Endothelial cell of umbilical vein (primary cell): ENCODE data around the gene BIK. TPM values are rescaled to one million over a fixed set of nuclear protein-coding genes. Genes with fewer than 3 reads are reported as not detected.

Experiments
- BruUV-seq: library from RNA; stranded (reverse); fragments of 400-500 nt; replicated peaks from 2 replicates; lab custom pipeline; 2021; lab: Mats Ljungman, UMichigan
- CTCF ChIA-PET: fragments of 300-600, 350-600 bp; sonication (Branson Sonifier 250); formaldehyde crosslinking; loops from one replicate; lab custom pipeline; 2021; ENCODE audit warnings: antibody characterized with exemption, inconsistent platforms; lab: Charles Lee
- POLR2A ChIA-PET: fragments of 300-600, 350-600 bp; sonication (Branson Sonifier 250); formaldehyde crosslinking; loops from one replicate; lab custom pipeline; 2021; ENCODE audit warnings: antibody characterized with exemption, inconsistent platforms; lab: Charles Lee
- DNase-seq: peaks from one replicate; pipeline ENCODE4 v3.0.0-alpha.2; 2011; ENCODE audit warnings: low read depth, low spot score
- FAIRE-seq: peaks from 2 replicates; lab custom pipeline; 2011; peaks lifted over from hg19 to GRCh38; lab: Jason Lieb, UNC
- H2AFZ ChIP-seq: 2 replicates; pipeline ENCODE4 v1.6.0; 2012; ENCODE audit warnings: low read depth, low read length, control low read depth, inconsistent platforms
- H3K27ac ChIP-seq: 2 replicates; pipeline ENCODE4 v1.5.1; 2011; ENCODE audit warnings: low read depth, mild to moderate bottlenecking, control low read depth, low read length, moderate library complexity; ENCODE audit not compliant: insufficient read depth
- H3K27me3 ChIP-seq, 2 experiments: 2 replicates each; pipeline versions ENCODE4 v1.6.0 to v1.6.1; 2011; ENCODE audit warnings: low read length in 2 of 2, mixed read lengths in 1 of 2; ENCODE audit not compliant: control insufficient read depth in 2 of 2, insufficient read depth in 2 of 2
- H3K36me3 ChIP-seq, 2 experiments: 2 replicates in 1 of 2; 3 replicates in 1 of 2; pipeline ENCODE4 v1.5.1; 2011; ENCODE audit warnings: low read length in 2 of 2, mild to moderate bottlenecking in 1 of 2, moderate library complexity in 1 of 2; ENCODE audit not compliant: control insufficient read depth in 2 of 2, insufficient read depth in 2 of 2; ENCODE audit errors: extremely low read depth in 1 of 2
- H3K4me1 ChIP-seq: 3 replicates; pipeline ENCODE4 v1.5.1; 2011; ENCODE audit warnings: mild to moderate bottlenecking, low read length; ENCODE audit not compliant: control insufficient read depth, insufficient read depth; ENCODE audit errors: extremely low read depth
- H3K4me2 ChIP-seq: 2 replicates; pipeline ENCODE4 v1.6.1; 2011; ENCODE audit warnings: low read length, control low read depth, mixed read lengths; ENCODE audit not compliant: insufficient read depth
- H3K4me3 ChIP-seq, 3 experiments: fragments of 200-600 bp in 1 of 3; sonication (generic), shearing (Covaris generic) in 1 of 3; replicated peaks in 1 of 3; 2 replicates each; pipeline ENCODE4 v1.5.1; 2011 to 2016; ENCODE audit warnings: control low read depth in 3 of 3, low read length in 3 of 3, mild to moderate bottlenecking in 2 of 3, inconsistent platforms in 1 of 3, low read depth in 1 of 3, moderate library complexity in 1 of 3; ENCODE audit not compliant: insufficient read depth in 1 of 3
- H3K79me2 ChIP-seq: 2 replicates; pipeline ENCODE4 v1.6.0; 2012; ENCODE audit warnings: low read length, inconsistent platforms; ENCODE audit not compliant: control insufficient read depth, insufficient read depth
- H3K9ac ChIP-seq: replicated peaks from 2 replicates; pipeline ENCODE3; 2011; ENCODE audit warnings: low read length, control low read depth; ENCODE audit not compliant: insufficient read depth; ENCODE audit errors: extremely low read depth
- H3K9me1 ChIP-seq: replicated peaks from 3 replicates; pipeline ENCODE4 v1.6.0; 2011; ENCODE audit warnings: mild to moderate bottlenecking, low read length; ENCODE audit not compliant: control insufficient read depth, insufficient read depth; ENCODE audit errors: extremely low read depth
- H3K9me3 ChIP-seq: replicated peaks from 2 replicates; pipeline ENCODE4 v1.5.1; 2012; ENCODE audit warnings: low read length, inconsistent platforms; ENCODE audit not compliant: control insufficient read depth, insufficient read depth
- H4K20me1 ChIP-seq: replicated peaks from 2 replicates; pipeline ENCODE3; 2011; ENCODE audit warnings: mild to moderate bottlenecking, low read length; ENCODE audit not compliant: control insufficient read depth, insufficient read depth; ENCODE audit errors: extremely low read depth
- EZH2 ChIP-seq: IDR thresholded peaks from 2 replicates; pipeline ENCODE4 v1.6.1; 2012; ENCODE audit warnings: borderline replicate concordance, low read depth, mild to moderate bottlenecking, moderate library complexity, low read length, inconsistent platforms; ENCODE audit not compliant: severe bottlenecking
- FOS ChIP-seq: IDR thresholded peaks from 2 replicates; pipeline ENCODE4 v1.6.1; 2011; ENCODE audit warnings: mild to moderate bottlenecking, low read length, moderate library complexity, borderline replicate concordance; ENCODE audit not compliant: insufficient read depth
- GATA2 ChIP-seq: IDR thresholded peaks from 2 replicates; pipeline ENCODE4 v1.7.0; 2011; ENCODE audit warnings: low read depth, mild to moderate bottlenecking, moderate library complexity, mixed read lengths, low read length; ENCODE audit not compliant: insufficient read length, insufficient read depth
- JUN ChIP-seq: IDR thresholded peaks from 2 replicates; pipeline ENCODE4 v1.6.1; 2011; ENCODE audit warnings: borderline replicate concordance, low read depth; ENCODE audit not compliant: insufficient read length, insufficient read depth
- MYC ChIP-seq: IDR thresholded peaks from one replicate; pipeline ENCODE4 v1.6.1; 2011; ENCODE audit warnings: mild to moderate bottlenecking, low read depth, low read length
- POLR2A ChIP-seq: IDR thresholded peaks from 2 replicates; pipeline ENCODE4 v1.6.1; 2012; ENCODE audit warnings: low read depth, mild to moderate bottlenecking, control low read depth, low read length
- POLR2AphosphoS5 ChIP-seq: IDR thresholded peaks from 2 replicates; pipeline ENCODE4 v1.6.1; 2012; ENCODE audit warnings: low read depth, mild to moderate bottlenecking, control low read depth, low read length, moderate library complexity; ENCODE audit not compliant: insufficient read depth
- dilution Hi-C: fragments of 300-500 bp; cut with MboI; formaldehyde crosslinking; loops from one replicate; pipeline ENCODE4 v1.15.0; 2019; ENCODE audit warnings: low sequenced_read_pairs; ENCODE audit not compliant: extremely low pct_ligation_motif_present
- intact Hi-C: fragments of 100-400 bp; cut with micrococcal nuclease; formaldehyde crosslinking; loops from one replicate; pipeline ENCODE4 v1.10.0; 2022
- polyA plus RNA-seq, 4 experiments: library from polyadenylated mRNA; depleted of rRNA in 3 of 4; stranded (reverse) in 3 of 4; unstranded in 1 of 4; fragments of >200 nt; gene quantifications; 2 replicates each; pipeline versions ENCODE4 v1.2.1 to v1.2.3, GENCODE V29; 2011 to 2012; ENCODE audit warnings: missing spikeins in 1 of 4
- total RNA-seq: library from RNA; stranded (reverse); gene quantifications from 2 replicates; pipeline ENCODE4 v1.2.3, GENCODE V29; 2021
- TF ChIP-seq, protein P1 (sequence below): IDR thresholded peaks from 2 replicates; pipeline ENCODE4 v1.6.1; 2011; ENCODE audit not compliant: insufficient read depth, insufficient read length
- TF ChIP-seq, protein P2 (sequence below), 2 donors: IDR thresholded peaks; 1 replicate in 1 of 2; 2 replicates in 1 of 2; pipeline ENCODE4 v1.5.1; 2011; ENCODE audit warnings: low read length in 2 of 2, mild to moderate bottlenecking in 2 of 2, moderate library complexity in 2 of 2, control low read depth in 1 of 2, inconsistent platforms in 1 of 2, low read depth in 1 of 2; ENCODE audit not compliant: insufficient read depth in 1 of 2; ENCODE audit errors: extremely low read depth in 1 of 2

BIK gene
- total and polyA plus RNA-seq, 2 donors (not counting 3 experiments of a cell fraction or from before 2014, with no cell fraction given), result 0.49 to 0.95 TPM

DNA sequence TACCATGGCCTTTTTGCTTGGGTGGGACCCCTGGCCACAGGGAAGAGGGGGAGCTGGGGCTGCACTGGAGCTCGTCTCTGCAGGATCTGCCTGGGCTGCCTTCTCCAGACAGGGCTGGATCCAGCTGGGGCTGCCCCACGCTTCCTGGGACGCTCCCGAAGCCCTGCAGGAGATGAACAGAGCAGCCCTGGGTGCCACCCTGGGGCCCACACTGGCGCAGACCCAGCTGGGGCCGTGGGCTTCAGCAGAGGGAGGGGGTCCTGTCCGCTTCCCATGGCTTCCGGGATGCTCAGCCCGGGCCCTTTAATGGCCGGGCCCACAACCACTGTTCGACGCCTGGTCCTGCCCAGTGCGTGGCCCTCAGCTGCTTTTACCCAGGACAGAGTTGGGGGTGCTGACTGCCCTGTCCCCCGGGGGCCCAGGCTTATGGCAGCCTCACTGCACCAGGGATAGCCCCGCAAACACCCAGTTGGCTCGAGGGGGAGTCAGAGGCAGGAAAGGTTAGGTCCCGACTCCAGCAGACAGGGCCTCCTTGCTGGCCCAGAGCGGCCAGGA lies 52.8 kb downstream of the BIK start:
- intact Hi-C loops, result no loop called here

More for the DNA sequence above, 52.8 kb downstream of the BIK start:
- peaks cover 1% of the 10 kb centered on the region for H3K79me2 ChIP-seq
- ChIA-PET POLR2A (no interaction called here), CTCF (interaction anchor here (0.9 kb wide), 1 partner anchor 65 kb away, joined by 3 read pairs; no protein-coding TSS in a partner anchor)
- dilution Hi-C loops, result no loop called here
- no peaks in the 10 kb centered on the region for H3K27me3 ChIP-seq
- H3K4me3 ChIP-seq, result no peak overlapping the region
- no peaks in the 10 kb centered on the region for H3K9me1 ChIP-seq
- H3K27ac ChIP-seq, result no peak overlapping the region
- H3K9me3 ChIP-seq, result no peaks in the 10 kb centered on the region
- no peak overlapping the region for H3K9ac ChIP-seq
- BruUV-seq, result no TSS peak
- no peak overlapping the region for H3K4me2 ChIP-seq
- no peak overlapping the region for H2AFZ ChIP-seq
- H4K20me1 ChIP-seq, result no peaks in the 10 kb centered on the region
- FAIRE-seq (no peak), DNase-seq (no peak)
- H3K36me3 ChIP-seq, result peaks cover 0 to 11% of the 10 kb centered on the region in 2 experiments
- TF ChIP-seq JUN (no peak), MYC (no peak), EZH2 (no peak), GATA2 (no peak), FOS (no peak), POLR2A (no peak), POLR2AphosphoS5 (peak; percentile 23)
- TF ChIP-seq, protein P1, sequence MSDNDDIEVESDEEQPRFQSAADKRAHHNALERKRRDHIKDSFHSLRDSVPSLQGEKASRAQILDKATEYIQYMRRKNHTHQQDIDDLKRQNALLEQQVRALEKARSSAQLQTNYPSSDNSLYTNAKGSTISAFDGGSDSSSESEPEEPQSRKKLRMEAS, result no peak
- TF ChIP-seq, protein P2, sequence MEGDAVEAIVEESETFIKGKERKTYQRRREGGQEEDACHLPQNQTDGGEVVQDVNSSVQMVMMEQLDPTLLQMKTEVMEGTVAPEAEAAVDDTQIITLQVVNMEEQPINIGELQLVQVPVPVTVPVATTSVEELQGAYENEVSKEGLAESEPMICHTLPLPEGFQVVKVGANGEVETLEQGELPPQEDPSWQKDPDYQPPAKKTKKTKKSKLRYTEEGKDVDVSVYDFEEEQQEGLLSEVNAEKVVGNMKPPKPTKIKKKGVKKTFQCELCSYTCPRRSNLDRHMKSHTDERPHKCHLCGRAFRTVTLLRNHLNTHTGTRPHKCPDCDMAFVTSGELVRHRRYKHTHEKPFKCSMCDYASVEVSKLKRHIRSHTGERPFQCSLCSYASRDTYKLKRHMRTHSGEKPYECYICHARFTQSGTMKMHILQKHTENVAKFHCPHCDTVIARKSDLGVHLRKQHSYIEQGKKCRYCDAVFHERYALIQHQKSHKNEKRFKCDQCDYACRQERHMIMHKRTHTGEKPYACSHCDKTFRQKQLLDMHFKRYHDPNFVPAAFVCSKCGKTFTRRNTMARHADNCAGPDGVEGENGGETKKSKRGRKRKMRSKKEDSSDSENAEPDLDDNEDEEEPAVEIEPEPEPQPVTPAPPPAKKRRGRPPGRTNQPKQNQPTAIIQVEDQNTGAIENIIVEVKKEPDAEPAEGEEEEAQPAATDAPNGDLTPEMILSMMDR (IDR thresholded peaks at IDR 0.05; ENCODE audit: extremely low read depth in 1 of 2, insufficient read depth in 1 of 2, low read depth in 1 of 2, low read length in 2 of 2), result no peak
- H3K4me1 ChIP-seq, result no peaks in the 10 kb centered on the region
